Activated gamma-delta T cell (primary cell): ENCODE results near the gene CSNK1G3.
"Not testable (repeated sequence)": the region's sequence is repeated elsewhere in the genome, so short reads cannot be mapped to it uniquely, and the experiment has no call there.

Experiments
- DNase-seq: peaks from one replicate; lab custom pipeline; 2025; lab: John Stamatoyannopoulos, UW

Gene CSNK1G3

GRCh38 chr5:123559434-123559775 is 47.4 kb downstream of the CSNK1G3 start:
- no peak for DNase-seq

- no peak for DNase-seq
These were observed 49.3 kb downstream of the CSNK1G3 start for GRCh38 chr5:123561230-123561629.

- DNase-seq = no peak
These were observed 60.0 kb downstream of the CSNK1G3 start for GRCh38 chr5:123571927-123572326.

GRCh38 chr5:123578390-123578789 is 66.4 kb downstream of the CSNK1G3 start:
- no peak for DNase-seq

- no peak for DNase-seq
These were observed 67.4 kb downstream of the CSNK1G3 start for GRCh38 chr5:123579410-123579809.

- DNase-seq = no peak
These were observed 70.7 kb downstream of the CSNK1G3 start for GRCh38 chr5:123582550-123583285.

- DNase-seq = no peak
These were observed 73.9 kb downstream of the CSNK1G3 start for GRCh38 chr5:123585871-123586270.

- no peak for DNase-seq
These were observed 82.5 kb downstream of the CSNK1G3 start for GRCh38 chr5:123594434-123594833.

GRCh38 chr5:123597018-123597417 is 85.0 kb downstream of the CSNK1G3 start:
- no peak for DNase-seq

GRCh38 chr5:123598028-123598689 is 86.2 kb downstream of the CSNK1G3 start:
- DNase-seq = no peak

GRCh38 chr5:123599171-123599570 is 87.2 kb downstream of the CSNK1G3 start:
- DNase-seq = no peak

- DNase-seq = no peak
These were observed 89.6 kb downstream of the CSNK1G3 start for GRCh38 chr5:123601610-123602009.

- no peak for DNase-seq
These were observed 93.8 kb downstream of the CSNK1G3 start for GRCh38 chr5:123605822-123606221.

- no peak for DNase-seq
These were observed 98.2 kb downstream of the CSNK1G3 start for GRCh38 chr5:123610209-123610608.

- DNase-seq = no peak
These were observed 98.9 kb downstream of the CSNK1G3 start for GRCh38 chr5:123610665-123611405.

- no peak for DNase-seq
These were observed 99.4 kb downstream of the CSNK1G3 start for GRCh38 chr5:123611406-123611709.

- DNase-seq = no peak
These were observed 105.6 kb downstream of the CSNK1G3 start for GRCh38 chr5:123617561-123617960.

- no peak for DNase-seq
These were observed 114.1 kb downstream of the CSNK1G3 start for GRCh38 chr5:123626051-123626450.

- DNase-seq = no peak
These were observed 117.0 kb downstream of the CSNK1G3 start for GRCh38 chr5:123628860-123629544.

GRCh38 chr5:123636006-123636405 is 124.0 kb downstream of the CSNK1G3 start:
- DNase-seq = no peak

GRCh38 chr5:123637028-123637427 is 125.1 kb downstream of the CSNK1G3 start:
- not testable (repeated sequence) for DNase-seq

- no peak for DNase-seq
These were observed 127.3 kb downstream of the CSNK1G3 start for GRCh38 chr5:123639244-123639643.
